GM12891 (cell line): ENCODE measurements around the gene ZBTB46.

ENCODE experiments used
- DNase-seq: peaks from one replicate; pipeline ENCODE4 v3.0.0; 2011; ENCODE audit warnings: low spot score; ENCODE audit not compliant: insufficient read length
- FAIRE-seq: peaks from 2 replicates; lab custom pipeline; 2011; peaks lifted over from hg19 to GRCh38; lab: Jason Lieb, UNC
- PAX5 ChIP-seq: IDR thresholded peaks from 2 replicates; pipeline ENCODE4 v1.6.1; 2011; ENCODE audit warnings: low read length, moderate library complexity, mild to moderate bottlenecking; ENCODE audit not compliant: insufficient read depth, severe bottlenecking
- POLR2A ChIP-seq: IDR thresholded peaks from 2 replicates; pipeline ENCODE4 v1.6.1; 2011; ENCODE audit warnings: low read depth, low read length, control low read depth
- POLR2AphosphoS5 ChIP-seq: IDR thresholded peaks from 2 replicates; pipeline ENCODE4 v1.6.1; 2011; ENCODE audit warnings: low read depth, low read length, control low read depth
- POU2F2 ChIP-seq: IDR thresholded peaks from 2 replicates; pipeline ENCODE4 v1.6.1; 2011; ENCODE audit warnings: low read depth, mild to moderate bottlenecking, control low read depth, low read length, moderate library complexity
- SPI1 ChIP-seq: IDR thresholded peaks from 2 replicates; pipeline ENCODE4 v1.6.1; 2011; ENCODE audit warnings: low read depth, low read length, control low read depth
- TAF1 ChIP-seq: IDR thresholded peaks from 2 replicates; pipeline ENCODE4 v1.6.1; 2011; ENCODE audit warnings: low read depth, low read length, control low read depth

ZBTB46 gene

DNA sequence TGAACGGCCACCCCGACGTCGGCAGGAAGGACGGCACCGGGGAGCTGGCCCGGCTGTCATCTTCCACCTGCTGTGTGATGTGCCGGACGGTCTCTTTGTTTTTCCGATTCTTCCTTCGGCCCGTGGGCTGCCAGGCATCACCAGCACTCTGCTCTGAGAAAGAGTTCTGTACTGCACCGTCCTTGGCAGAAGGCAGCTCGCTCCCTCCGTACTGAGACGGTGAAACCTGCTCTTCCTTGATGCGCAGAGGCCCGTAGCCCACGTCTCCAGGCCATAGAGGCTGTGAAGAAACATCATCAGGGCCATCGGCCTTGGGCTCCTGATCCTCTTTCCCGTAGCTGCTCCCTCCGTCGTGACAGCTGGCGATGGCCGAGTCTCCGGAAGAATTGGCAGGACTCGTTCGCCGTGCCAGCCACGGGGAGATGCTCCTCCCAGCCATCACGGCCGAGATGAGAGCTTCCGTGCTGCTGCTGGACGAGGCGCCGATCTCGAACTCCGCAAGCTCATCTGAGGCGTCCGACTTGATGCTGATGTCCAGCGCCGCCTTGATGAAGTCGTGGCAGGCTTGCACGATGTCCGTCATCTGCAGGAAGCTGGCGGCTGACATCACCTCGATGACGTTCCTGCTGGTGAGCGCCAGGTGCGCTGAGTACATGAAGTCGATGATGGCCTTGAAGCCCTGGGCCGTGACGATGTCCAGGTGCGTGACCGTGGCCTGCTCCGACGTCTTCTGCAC, 41.1 kb downstream of the ZBTB46 start:
- TF ChIP-seq PAX5 (no peak), POLR2AphosphoS5 (no peak), POLR2A (no peak), POU2F2 (no peak), TAF1 (no peak), SPI1 (no peak)
- no peak for DNase-seq
- no peak for FAIRE-seq

DNA sequence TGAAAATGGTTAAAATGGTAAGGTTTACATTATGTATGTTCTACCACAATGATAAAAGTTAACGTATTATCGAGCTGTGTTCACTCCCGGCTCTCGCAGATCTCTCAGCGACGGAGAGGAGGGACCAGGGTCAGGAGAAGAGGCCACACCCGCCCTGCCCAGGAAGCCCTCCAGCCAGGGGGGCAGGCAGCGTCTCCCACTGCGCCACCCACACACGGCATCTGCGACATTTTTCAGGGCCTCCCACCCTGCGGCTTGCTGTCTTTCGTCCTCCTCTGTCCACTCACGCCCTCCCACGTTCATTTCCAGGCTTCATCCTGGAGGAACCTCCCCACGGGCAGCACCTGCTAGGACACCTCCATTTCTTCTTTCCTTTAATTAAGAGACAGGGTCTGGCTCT, 43.3 kb downstream of the ZBTB46 start:
- DNase-seq (no peak), FAIRE-seq (no peak)
- TF ChIP-seq PAX5 (no peak), POLR2AphosphoS5 (no peak), SPI1 (no peak), POU2F2 (no peak), POLR2A (no peak), TAF1 (no peak)

DNA sequence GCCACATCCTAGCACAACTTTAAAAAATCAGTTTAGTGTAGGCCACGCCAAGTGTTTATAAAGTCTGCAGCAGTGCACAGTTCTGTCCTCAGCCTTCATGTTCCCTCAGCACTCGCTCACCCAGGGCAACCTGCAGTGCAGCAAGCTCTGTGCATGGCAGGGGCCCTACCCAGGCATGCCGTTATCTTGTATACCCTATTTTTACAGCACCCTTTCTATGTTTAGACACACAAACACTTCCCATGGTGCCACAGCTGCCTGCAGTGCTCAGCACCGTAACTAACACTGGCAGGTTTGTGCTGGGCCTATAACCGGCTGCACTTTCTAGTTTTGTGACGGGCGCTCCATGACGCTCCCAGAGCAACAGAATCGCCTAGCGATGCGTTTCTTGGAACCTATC, 43.8 kb downstream of the ZBTB46 start:
- FAIRE-seq (no peak), DNase-seq (no peak)
- TF ChIP-seq TAF1 (no peak), SPI1 (no peak), POU2F2 (no peak), POLR2AphosphoS5 (no peak), PAX5 (no peak), POLR2A (no peak)

DNA sequence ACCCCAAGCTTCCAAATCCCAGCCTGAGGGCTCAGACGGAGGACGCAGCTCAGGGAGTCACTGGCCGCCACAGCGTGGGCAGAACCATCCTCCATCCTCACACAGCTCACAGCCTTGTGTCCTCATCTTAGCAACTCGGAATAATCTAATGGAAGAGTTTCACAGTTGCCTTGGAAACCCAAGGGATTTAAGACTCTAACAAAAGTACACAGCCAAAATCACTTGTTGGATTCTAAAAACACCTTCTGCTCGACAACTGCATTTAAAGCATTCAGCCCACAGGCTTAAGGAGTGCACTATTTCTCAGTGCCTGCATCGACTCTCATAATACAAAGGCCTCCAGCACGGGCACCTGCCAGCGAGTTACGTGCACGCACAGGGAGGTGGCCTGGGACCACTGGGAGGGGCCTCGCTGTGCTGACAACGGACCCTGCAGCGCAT, 45.4 kb downstream of the ZBTB46 start:
- no peak for DNase-seq
- no peak for TF ChIP-seq POLR2A
- TF ChIP-seq PAX5, result no peak
- TF ChIP-seq TAF1, result no peak
- TF ChIP-seq POLR2AphosphoS5, result no peak
- TF ChIP-seq POU2F2, result no peak
- TF ChIP-seq SPI1, result no peak

DNA sequence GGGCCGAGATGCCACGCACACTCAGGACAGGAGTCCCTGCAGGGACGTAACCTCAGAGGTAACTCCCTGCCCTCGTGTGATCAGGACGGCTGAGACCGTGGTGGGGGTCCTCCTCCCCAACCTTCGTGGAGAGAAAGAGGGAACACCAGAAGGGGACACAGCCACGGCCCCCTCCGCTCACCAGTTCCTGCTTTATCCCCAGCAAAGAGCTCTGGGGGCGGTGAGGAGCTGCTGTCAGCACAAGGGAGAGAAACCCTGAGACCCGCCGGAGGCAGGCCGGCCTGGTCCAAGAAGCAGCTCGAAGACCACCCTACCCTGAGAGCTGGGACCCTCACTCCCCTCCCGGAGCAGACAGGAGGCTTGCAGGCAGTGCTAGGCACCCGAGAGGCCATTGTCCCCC, 47.1 kb downstream of the ZBTB46 start:
- no peak for FAIRE-seq
- TF ChIP-seq TAF1 (no peak), POU2F2 (no peak), SPI1 (no peak), PAX5 (no peak), POLR2AphosphoS5 (no peak), POLR2A (no peak)

More for the DNA sequence above, 45.4 kb downstream of the ZBTB46 start:
- FAIRE-seq, result no peak

DNA sequence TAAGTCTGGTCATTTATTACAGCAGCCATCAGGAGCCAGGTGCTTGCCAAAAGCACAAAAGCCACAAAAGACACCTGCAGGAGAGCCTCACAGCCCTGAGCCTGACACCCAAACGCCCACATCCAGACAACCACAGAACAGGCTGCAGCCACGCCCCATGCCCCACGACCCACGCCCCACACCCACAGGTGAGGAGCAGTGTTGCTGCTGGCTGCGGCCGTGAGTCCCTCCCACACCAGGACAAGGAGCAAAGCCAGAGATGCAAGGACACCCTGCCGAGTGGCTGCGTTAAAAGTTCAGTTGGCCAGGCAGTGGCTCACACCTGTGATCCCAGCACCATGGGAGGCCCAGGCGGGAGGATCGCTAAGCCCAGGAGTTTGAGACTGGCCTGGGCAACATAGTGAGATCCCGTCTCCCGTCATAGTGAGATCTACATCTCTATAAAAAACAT, 48.5 kb downstream of the ZBTB46 start:
- DNase-seq, result no peak
- TF ChIP-seq POU2F2 (no peak), POLR2AphosphoS5 (no peak), SPI1 (no peak), PAX5 (no peak), TAF1 (no peak), POLR2A (no peak)
- FAIRE-seq, result no peak

More for the DNA sequence above, 47.1 kb downstream of the ZBTB46 start:
- DNase-seq, result no peak

DNA sequence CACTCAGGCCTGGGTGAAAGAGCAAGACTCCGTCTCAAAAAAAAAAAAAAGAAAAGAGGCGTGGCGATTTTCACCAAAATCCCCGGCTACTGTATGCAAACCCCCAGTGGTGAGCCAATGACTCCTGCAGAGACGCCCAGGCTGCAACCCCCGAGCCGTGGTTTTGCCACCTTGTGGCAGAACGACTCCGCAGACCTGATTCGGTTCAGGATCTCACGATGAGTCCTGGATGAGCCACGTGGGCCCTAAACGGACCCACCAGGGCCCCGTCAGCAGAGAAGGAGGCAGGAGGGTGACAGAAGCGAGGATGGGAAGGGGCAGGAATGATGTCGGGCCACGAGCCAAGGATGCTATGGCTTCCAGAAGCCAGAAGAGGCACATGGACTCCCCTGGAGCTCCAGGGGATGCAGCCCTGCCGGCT, 49.0 kb downstream of the ZBTB46 start:
- FAIRE-seq (no peak), DNase-seq (no peak)
- no peak for TF ChIP-seq POU2F2
- no peak for TF ChIP-seq POLR2A

DNA sequence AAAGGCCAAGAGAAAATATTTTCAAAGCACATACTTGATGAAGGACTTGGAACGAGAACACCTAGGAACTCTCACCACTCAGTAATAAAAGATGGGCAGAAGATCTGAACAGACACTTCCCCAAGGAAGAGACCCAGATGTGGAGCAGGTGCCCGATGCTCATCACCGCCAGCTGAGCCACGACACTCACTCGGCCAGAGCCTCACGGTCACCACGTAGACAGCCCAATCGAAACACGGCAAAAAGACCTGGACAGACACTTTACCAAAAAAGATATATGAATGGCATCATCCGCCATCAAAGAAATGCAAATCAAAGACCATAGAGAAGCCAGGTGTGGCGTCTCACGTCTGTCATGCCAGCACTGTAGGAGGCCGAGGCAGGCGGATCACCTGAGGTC, 49.9 kb downstream of the ZBTB46 start:
- no peak for DNase-seq
- no peak for FAIRE-seq
- TF ChIP-seq PAX5, result no peak
- no peak for TF ChIP-seq SPI1
- TF ChIP-seq POU2F2, result no peak
- no peak for TF ChIP-seq POLR2AphosphoS5
- TF ChIP-seq TAF1, result no peak
- no peak for TF ChIP-seq POLR2A

DNA sequence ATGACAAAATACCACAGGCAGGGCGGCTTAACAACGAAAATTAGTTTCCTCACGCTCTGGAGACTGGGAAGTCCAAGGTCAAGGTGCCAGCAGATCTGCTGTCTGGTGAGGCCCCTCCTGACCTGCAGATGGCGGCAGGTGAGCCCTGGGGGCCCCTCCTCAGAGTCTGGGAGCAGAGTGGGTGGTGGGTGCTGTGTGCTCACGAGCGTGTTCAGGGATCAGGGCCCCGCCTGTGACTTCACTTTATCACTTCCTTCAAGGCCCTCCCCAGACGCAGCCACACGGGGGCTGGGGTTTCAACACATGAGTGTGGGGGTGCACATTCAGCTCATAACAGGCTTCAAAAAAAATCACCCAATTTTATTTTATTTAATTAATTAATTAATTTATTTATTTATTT, 52.2 kb downstream of the ZBTB46 start:
- DNase-seq (no peak), FAIRE-seq (no peak)
- no peak for TF ChIP-seq SPI1
- TF ChIP-seq TAF1, result no peak
- TF ChIP-seq POU2F2, result no peak
- no peak for TF ChIP-seq POLR2A
- no peak for TF ChIP-seq POLR2AphosphoS5
- no peak for TF ChIP-seq PAX5

DNA sequence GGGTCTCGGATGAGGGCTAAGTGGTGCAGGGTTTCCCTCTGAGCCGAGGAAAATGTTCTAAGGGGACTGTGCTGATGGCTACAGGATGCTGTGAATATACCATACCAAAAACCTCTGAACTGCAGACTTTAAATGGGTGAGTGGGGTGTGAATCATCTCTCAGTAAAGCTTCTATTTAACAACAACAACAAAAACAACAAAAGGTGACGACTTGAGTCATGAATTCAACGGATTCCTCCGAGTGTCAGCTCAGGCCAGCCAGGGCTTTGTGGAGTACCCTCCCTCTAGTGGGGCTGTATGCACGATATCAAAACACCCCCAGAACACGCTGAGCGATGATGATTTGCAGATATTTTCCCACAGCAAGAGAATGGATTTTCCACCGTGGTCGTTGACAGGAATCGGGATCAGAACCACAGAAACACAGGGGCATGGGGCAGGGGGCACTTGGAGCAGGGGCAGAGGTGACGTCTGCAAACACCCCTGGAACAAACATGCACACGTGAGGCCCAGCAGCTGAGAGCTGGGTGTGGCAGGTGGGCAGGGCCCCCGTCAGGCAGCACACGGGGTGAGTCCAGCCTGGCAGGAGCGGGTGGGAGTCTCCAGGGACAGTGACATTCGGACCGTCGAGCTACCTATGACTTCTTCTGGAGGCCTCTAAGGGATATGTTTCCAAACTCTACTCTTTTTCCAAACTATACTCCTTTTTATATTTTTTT, 52.9 kb downstream of the ZBTB46 start:
- FAIRE-seq (no peak), DNase-seq (no peak)
- TF ChIP-seq TAF1, result no peak
- TF ChIP-seq POLR2AphosphoS5, result no peak
- no peak for TF ChIP-seq PAX5
- TF ChIP-seq POLR2A, result no peak
- TF ChIP-seq SPI1, result no peak
- TF ChIP-seq POU2F2, result no peak
